Measurements from ENCODE around the gene UBP1.
"Not testable (repeated sequence)": the region's sequence is repeated elsewhere in the genome, so short reads cannot be mapped to it uniquely, and the experiment has no call there.

Gene UBP1, protein sequence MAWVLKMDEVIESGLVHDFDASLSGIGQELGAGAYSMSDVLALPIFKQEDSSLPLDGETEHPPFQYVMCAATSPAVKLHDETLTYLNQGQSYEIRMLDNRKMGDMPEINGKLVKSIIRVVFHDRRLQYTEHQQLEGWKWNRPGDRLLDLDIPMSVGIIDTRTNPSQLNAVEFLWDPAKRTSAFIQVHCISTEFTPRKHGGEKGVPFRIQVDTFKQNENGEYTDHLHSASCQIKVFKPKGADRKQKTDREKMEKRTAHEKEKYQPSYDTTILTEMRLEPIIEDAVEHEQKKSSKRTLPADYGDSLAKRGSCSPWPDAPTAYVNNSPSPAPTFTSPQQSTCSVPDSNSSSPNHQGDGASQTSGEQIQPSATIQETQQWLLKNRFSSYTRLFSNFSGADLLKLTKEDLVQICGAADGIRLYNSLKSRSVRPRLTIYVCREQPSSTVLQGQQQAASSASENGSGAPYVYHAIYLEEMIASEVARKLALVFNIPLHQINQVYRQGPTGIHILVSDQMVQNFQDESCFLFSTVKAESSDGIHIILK

DNA sequence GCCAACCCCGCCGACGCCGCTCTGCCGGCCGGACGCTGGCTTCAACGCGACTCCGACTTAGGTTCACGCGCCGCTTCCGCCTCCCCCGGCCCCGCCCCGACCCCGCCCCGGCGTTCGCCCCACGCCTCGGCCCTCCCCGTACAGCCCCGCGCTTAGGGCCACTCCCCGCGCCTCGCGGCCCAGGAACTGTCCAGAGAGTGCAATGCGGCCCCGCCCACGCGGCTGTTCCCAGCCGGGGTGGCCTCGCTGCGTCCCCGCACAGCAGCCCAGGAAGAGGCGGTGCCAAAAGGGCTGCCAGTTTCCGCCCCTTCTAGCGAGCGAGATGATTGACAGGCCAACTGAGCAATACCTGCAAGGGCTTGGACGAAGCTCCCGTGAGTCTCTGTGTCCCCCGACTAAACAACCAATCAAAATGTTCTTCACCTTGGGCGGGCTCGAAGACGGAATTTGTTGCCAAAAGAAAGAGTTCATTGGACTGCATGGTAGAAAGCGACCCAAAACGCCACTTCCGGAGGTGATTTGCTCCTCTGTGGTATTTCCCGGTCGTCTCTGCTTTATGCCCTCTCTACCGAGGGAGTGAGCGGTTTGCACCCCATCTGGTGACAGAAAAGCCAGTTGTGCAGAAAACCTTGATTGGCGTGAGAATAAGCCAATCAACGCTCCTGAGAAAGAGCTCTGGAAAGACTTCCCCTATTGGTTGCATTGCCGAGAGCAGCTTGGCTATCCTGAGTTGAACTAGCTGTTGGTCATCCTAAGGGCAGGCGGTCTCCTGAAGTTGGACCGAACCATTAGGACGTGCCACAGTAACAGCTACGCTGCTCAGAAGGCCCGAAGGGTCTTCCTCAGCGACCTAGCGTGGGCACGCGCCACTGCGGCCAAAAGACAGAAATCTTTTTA lies at the start of gene UBP1:
TSS of gene UBP1 (minus strand) at position 78 of the 897 bp plus-strand sequence. CDS start 557 bp downstream, outside the sequence.
- peak; percentile 99 to 100 for DNase-seq (ENCODE audit: low read depth in 1 of 2, low spot score in 1 of 2)
- in situ Hi-C loops (cut with HindIII; ENCODE audit: low pct_unique_long_range_greater_than_20kb, low sequenced_read_pairs) = no loop called here
- TF ChIP-seq JUND (IDR thresholded peaks at IDR 0.05; ENCODE audit: low read depth) = no peak

DNA sequence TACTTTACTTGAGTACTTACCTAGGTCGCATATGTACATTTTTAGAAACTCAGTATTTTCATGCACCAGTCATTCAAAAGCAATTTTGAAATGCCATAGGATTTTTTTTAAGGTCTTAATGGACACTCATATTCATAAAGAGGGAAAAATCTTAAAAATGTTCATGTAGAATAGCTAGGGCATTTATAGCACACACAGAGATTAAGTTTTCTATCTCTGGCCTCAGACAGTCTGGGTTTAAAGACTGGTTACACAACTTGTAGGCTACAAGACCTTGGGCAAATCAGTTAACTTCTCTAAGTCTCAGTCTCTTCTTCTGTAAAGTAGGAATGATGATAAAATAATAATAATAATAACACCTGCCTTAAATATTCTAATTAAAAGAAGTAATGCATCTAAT lies 48.5 kb upstream of the UBP1 start:
- TF ChIP-seq JUND (IDR thresholded peaks at IDR 0.05; ENCODE audit: low read depth) = no peak
- in situ Hi-C loops (cut with HindIII; ENCODE audit: low pct_unique_long_range_greater_than_20kb, low sequenced_read_pairs) = no loop called here
- DNase-seq (ENCODE audit: low read depth in 1 of 2, low spot score in 1 of 2) = no peak

DNA sequence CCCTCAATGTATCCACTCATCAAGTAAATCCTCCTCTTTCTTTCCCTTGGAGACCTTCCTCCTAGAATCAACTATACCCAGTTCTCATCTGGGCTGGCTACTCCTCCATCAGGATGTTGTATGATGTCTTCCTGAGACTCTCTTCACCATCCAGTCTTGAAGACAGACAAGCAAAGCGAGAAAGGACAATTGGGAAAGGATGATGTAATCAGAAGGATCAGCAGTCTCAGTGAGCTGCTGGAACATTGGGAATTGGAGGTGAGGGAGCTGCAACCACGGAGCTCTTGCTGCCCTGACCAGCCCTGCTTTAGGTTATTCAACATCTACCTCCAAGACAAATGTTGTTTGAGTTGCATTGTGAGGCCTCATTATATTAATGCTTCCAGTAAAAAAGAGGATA lies 48.0 kb upstream of the UBP1 start:
- in situ Hi-C loops (cut with HindIII; ENCODE audit: low pct_unique_long_range_greater_than_20kb, low sequenced_read_pairs) = no loop called here
- peak in 1 of 2 experiments; percentile 11 for DNase-seq (ENCODE audit: low read depth in 1 of 2, low spot score in 1 of 2)
- TF ChIP-seq JUND (IDR thresholded peaks at IDR 0.05; ENCODE audit: low read depth) = no peak

DNA sequence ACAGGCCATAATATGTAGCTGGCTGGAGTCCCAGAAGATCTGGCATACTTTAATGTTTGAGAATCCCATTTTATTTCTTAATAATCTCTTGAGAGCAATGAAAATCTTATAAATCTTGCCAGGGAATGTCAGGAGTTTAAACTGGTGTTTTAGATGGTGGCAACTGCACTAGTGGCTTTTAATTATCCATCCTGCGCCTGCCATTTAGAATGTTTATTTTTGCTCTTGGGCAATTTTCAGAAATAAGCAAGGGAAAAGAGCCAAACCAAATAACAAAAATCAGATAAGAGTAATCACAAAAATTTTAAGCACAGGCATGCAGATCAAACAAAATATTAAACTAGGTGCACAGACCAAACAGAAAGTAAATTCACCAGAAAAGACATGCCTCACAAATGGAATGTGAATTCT lies 41.9 kb upstream of the UBP1 start:
- in situ Hi-C loops (cut with HindIII; ENCODE audit: low pct_unique_long_range_greater_than_20kb, low sequenced_read_pairs) = no loop called here
- peak; percentile 87 for TF ChIP-seq JUND (IDR thresholded peaks at IDR 0.05; ENCODE audit: low read depth)

DNA sequence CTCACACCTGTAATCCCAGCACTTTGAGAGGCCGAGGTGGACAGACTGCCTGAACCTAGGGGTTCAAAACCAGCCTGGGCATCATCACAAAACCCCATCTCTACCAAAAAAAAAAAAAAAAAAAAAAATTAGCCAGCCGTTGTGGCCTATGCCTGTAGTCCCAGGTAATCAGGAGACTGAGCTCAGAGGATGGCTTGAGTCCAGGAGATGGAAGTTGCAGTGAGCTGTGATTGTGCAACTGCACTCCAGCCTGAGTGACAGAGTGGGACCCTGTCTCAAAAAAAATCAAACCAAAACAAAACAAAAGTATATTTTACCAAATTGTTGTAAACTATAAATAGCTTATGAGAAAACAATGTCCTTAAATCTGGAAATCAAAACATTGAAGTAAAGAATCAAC lies 34.7 kb upstream of the UBP1 start:
- in situ Hi-C loops (cut with HindIII; ENCODE audit: low pct_unique_long_range_greater_than_20kb, low sequenced_read_pairs) = no loop called here
- TF ChIP-seq JUND (IDR thresholded peaks at IDR 0.05; ENCODE audit: low read depth) = no peak
- DNase-seq (ENCODE audit: low read depth in 1 of 2, low spot score in 1 of 2) = no peak

More for the DNA sequence above, 41.9 kb upstream of the UBP1 start:
- DNase-seq (ENCODE audit: low read depth in 1 of 2, low spot score in 1 of 2) = peak; percentile 42 to 87

DNA sequence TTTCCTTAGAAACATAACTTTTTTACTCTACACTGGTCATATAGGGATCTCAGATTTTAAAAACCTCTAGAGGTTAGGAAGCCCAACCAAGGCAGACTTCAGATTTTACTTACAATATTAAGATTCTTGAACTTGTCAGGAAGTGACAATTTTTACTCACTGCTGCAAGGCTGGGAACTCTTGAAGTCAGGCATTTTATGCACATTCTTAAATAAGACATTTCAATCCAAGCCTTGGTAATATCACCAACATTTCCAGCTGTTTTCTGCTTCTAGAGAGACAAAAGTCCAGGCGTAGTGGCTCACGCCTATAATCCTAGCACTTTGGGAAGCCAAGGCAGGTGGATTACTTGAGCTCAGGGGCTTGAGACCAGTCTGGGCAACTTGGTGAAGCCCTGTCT lies 33.6 kb upstream of the UBP1 start:
- in situ Hi-C loops (cut with HindIII; ENCODE audit: low pct_unique_long_range_greater_than_20kb, low sequenced_read_pairs) = no loop called here
- DNase-seq (ENCODE audit: low read depth in 1 of 2, low spot score in 1 of 2) = no peak
- TF ChIP-seq JUND (IDR thresholded peaks at IDR 0.05; ENCODE audit: low read depth) = no peak

DNA sequence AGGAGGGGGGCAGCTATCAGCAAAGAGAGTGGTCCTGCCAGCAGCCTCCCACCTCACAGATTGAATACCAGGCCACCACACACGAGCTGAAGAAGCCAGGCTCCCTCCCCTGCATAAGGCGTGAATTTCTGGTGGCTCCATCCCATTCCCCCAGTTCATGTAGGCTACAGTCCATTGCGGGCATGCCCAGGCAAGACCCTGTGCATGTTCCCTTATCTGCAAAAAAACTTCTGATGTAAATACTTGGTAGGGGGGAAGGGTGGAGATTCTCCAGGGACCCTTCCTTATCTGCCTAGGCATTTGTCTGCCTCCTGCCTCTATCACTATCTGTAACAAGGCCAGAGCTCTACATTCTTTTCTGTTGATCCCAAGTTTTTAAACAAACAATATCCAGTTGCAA lies 27.6 kb upstream of the UBP1 start:
- DNase-seq (ENCODE audit: low read depth in 1 of 2, low spot score in 1 of 2) = no peak
- in situ Hi-C loops (cut with HindIII; ENCODE audit: low pct_unique_long_range_greater_than_20kb, low sequenced_read_pairs) = no loop called here
- TF ChIP-seq JUND (IDR thresholded peaks at IDR 0.05; ENCODE audit: low read depth) = no peak

DNA sequence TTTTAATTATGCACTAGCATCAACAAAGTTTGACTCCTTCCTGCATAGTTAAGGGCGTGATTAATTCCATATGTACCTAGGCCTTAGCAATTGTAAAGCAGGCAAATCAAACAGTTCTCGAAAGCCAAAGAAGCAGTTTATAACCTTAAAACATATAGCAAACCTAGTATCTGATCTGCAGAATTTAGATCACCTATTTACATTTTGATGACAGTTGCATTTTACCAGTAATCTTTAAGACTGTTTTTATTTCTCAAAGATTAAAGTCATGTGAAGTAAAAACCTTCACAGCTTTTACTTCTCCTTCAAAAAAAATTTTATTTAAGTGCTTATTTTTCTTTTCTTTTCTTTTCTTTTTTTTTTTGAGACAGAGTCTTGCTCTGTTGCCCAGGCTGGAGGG lies 20.9 kb upstream of the UBP1 start:
- no peak for TF ChIP-seq JUND (IDR thresholded peaks at IDR 0.05; ENCODE audit: low read depth)
- in situ Hi-C loops (cut with HindIII; ENCODE audit: low pct_unique_long_range_greater_than_20kb, low sequenced_read_pairs) = no loop called here
- no peak for DNase-seq (ENCODE audit: low read depth in 1 of 2, low spot score in 1 of 2)

DNA sequence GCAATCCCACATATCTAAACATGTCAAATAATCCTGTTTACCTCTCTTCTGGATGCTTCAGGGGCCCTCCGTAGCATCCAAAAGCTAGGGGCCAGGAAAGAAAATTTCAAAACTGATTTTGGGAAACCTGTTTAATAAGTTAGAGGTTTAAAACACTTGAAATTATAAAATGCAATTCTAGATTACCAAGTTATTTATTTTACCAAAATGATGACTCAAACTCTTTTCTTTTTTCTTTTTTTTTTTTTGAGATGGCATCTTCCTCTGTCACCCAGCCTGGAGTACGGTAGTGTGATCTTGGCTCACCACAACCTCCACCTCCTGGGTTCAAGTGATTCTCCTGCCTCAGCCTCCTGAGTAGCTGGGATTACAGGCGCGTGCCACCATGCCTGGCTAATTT lies 19.4 kb upstream of the UBP1 start:
- in situ Hi-C loops (cut with HindIII; ENCODE audit: low pct_unique_long_range_greater_than_20kb, low sequenced_read_pairs); DNase-seq (ENCODE audit: low read depth in 1 of 2, low spot score in 1 of 2): not testable (repeated sequence)

DNA sequence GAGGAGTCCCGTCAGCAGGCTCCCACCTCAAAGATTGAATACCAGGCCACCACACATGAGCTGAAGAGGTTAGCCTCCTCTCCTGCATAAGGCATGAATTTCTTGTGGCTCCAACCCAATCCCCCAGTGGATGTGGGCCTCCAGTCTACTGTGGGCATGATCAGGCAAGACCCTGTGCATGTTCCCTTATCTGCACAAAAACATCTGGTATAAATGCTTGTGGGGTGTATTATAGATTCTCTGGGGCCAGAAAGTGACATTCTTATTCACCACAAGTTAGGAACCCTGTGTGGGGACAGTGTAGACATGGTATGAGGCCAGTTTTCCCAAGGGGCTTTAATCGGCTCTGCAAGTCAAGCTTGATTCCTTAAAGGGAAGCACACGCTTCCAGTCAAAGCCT lies 18.2 kb upstream of the UBP1 start:
- no peak for DNase-seq (ENCODE audit: low read depth in 1 of 2, low spot score in 1 of 2)
- in situ Hi-C loops (cut with HindIII; ENCODE audit: low pct_unique_long_range_greater_than_20kb, low sequenced_read_pairs) = no loop called here
- no peak for TF ChIP-seq JUND (IDR thresholded peaks at IDR 0.05; ENCODE audit: low read depth)

DNA sequence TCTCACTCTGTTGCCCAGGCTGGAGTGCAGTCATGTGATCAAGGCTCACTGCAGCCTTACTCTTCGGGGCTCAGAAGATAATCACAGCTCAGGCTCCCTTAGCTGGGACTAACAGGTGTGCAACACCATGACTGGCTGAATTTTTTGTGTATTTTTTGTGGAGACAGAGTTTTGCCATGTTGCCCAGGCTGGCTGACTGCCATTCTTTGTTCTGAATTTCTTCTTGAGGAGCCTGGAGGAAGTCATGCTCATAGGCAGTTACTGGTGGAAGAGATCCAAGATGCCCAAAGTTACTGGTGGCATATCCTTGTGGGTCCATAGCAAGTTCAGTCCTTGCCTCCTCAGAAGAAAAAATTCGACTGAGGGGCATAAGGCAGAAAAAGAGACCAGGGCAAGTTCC lies 16.6 kb upstream of the UBP1 start:
- in situ Hi-C loops (cut with HindIII; ENCODE audit: low pct_unique_long_range_greater_than_20kb, low sequenced_read_pairs) = no loop called here
- no peak for TF ChIP-seq JUND (IDR thresholded peaks at IDR 0.05; ENCODE audit: low read depth)
- no peak for DNase-seq (ENCODE audit: low read depth in 1 of 2, low spot score in 1 of 2)

DNA sequence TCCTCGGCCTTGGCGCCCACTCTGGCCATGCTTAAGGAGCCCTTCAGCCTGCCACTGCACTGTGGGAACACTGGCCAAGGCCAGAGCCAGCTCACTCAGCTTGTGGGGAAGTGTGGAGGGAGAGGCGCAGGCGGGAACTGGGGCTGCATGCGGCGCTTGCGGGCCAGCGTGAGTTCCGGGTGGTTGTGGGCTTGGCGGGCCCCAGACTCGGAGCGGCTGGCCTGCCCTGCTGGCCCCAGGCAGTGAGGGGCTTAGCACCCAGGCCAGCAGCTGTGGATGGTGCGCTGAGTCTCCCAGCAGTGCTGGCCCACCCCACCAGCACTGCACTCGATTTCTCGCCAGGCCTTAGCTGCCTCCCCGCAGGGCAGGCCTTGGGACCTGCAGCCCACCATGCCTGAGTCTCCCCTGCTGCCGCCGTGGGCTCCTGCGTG lies 13.1 kb upstream of the UBP1 start:
- in situ Hi-C loops (cut with HindIII; ENCODE audit: low pct_unique_long_range_greater_than_20kb, low sequenced_read_pairs) = no loop called here
- TF ChIP-seq JUND (IDR thresholded peaks at IDR 0.05; ENCODE audit: low read depth) = no peak
- DNase-seq (ENCODE audit: low read depth in 1 of 2, low spot score in 1 of 2) = no peak

DNA sequence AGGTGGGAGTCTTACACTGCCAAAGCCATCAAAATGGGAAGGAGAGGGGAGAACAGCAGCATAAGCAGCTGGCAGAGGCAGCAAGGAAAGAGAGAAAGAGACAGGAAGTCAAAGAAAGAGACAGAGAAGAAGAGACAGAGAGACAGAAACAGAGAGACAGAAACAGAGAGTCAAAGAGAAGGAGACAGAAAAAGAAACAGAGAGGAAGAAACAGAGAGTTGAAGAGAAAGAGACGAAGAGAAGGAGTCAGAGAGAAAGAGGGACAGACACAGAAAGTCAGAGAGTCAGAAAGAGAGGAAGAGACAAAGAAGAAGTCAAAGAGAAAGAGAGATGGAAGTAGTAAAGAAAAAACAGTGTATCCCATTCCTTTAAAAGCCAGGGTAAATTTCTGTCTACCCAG lies 11.8 kb upstream of the UBP1 start:
- in situ Hi-C loops (cut with HindIII; ENCODE audit: low pct_unique_long_range_greater_than_20kb, low sequenced_read_pairs); DNase-seq (ENCODE audit: low read depth in 1 of 2, low spot score in 1 of 2): not testable (repeated sequence)
